Amniotic stem cell (primary cell): ENCODE measurements around the gene GALNT18.

Experiments
- DNase-seq: peaks from one replicate; lab custom pipeline; 2025; lab: John Stamatoyannopoulos, UW

The GALNT18 gene

GRCh38 chr11:11528986-11529385 lies 92.8 kb downstream of the GALNT18 start:
- DNase-seq, result no peak

- no peak for DNase-seq
Measured at GRCh38 chr11:11525283-11525682, 96.5 kb downstream of the GALNT18 start.

- DNase-seq, result no peak
Measured at GRCh38 chr11:11524436-11525061, 97.3 kb downstream of the GALNT18 start.

GRCh38 chr11:11522591-11522990 lies 99.2 kb downstream of the GALNT18 start:
- no peak for DNase-seq

DNA sequence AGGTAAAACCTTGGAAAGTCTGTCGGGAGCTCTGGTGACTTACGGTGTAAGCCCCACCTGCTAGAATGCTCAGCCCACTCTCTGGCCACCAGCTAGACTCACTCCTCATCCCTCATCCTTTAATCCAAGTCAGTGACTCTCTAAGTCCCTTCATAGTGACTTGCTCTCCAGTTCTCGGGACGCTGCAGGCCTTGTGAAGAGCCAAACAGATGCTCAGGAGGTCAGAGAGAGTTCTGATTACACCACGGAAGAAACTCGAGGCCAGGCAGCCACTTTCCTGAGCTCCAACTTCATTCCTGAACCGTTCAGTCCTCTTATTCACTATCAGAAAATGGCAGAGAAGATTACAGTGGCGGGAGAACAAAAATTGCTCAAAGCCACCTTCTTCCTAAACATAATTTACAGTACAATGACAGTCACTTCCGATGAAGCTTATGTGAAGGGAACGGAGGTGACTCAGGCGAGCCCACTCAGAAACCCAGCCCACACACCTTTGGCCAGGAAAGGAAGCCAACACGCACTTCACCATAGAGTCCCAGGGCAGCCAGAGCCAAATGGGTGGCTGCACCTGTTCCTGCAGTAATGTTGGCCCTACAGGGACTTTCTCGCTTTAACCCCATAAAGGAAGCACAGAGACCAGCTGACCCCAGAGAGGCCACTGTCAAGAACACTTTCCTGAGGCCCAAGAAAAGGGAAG lies 100.4 kb downstream of the GALNT18 start:
- no peak for DNase-seq

- no peak for DNase-seq
Measured at GRCh38 chr11:11520231-11521015, 101.4 kb downstream of the GALNT18 start.

DNA sequence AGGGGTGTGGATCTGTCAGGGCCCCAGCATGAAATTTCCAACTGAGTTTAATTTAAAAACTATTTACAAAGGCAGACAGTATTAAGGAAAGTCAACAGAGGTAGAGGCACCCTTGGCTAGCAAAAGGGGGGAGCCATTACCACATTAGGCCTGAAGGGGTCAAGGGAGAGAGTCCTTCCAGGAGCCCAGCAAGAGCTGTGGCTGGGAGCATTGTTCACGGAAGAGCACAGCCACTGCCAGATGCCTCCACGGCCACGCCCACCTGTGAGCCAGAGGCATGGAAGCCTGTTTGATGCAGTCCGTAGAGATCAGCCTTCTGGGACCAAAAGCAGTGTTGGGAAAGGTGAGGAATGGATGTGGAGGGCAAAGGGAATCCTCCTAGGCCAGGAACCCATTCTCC lies 102.6 kb downstream of the GALNT18 start:
- DNase-seq, result no peak

- DNase-seq, result no peak
Measured at GRCh38 chr11:11514246-11514645, 107.6 kb downstream of the GALNT18 start.

- no peak for DNase-seq
Measured at GRCh38 chr11:11513422-11513821, 108.4 kb downstream of the GALNT18 start.

DNA sequence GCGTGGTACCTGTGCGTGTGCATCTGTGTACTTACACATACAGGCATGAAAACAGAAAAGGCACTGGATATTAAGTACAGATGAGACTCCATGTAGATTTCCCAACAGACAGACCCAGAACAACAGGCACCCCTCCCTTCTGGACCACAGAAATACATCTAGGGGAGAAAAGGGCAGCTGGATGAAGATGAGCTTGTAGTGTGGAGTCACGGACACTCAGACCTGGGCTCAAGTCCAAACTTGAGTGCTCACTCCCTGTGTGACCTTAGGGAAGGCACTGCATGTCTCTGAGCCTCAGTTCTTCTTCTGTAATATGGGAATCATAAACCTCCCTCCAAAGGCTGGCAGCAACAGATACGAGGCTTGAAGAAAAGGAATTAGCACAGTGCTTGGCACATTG lies 108.9 kb downstream of the GALNT18 start:
- no peak for DNase-seq

GRCh38 chr11:11512502-11512901 lies 109.3 kb downstream of the GALNT18 start:
- DNase-seq, result no peak

DNA sequence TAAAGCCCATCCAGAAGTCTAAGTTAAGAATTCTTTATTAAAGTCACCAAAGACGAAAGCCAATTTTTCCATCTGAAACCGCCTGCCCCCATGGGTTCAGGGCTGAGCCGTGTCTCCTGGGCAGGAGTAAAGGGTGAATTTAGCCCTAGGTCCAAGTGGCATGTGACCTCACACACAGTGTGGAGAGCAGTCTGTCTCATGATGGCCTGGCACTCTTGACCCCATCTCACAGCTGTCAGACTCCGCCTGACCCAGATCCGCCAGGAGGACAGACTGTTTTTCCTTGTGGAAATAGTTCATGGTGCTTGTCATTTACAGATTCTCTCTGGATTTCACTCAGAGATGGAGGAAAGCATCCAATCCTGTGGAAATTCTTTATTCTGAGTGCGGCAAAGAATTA lies 109.7 kb downstream of the GALNT18 start:
- no peak for DNase-seq

- no peak for DNase-seq
Measured at GRCh38 chr11:11510939-11511338, 110.9 kb downstream of the GALNT18 start.

DNA sequence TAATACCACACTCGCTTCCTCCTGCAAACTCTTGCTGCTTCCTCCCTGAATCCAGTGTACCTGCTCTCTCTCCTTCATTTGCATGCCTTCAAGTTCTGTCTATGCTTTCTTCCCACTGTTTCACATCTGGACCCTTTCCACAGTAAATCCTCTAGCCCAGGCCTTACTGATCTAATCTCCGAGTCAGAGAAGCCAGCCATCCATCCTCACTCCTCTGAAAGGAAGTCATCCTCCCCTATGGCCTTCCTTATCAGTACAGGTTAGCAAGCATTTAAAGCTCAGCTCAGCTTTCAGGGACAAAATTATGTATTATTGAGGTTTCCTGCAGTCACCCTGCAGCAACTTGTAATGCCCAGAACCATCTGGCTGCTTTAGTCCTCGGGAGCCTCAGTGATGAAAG lies 116.1 kb downstream of the GALNT18 start:
- DNase-seq, result no peak

GRCh38 chr11:11505190-11505589 lies 116.6 kb downstream of the GALNT18 start:
- no peak for DNase-seq

DNA sequence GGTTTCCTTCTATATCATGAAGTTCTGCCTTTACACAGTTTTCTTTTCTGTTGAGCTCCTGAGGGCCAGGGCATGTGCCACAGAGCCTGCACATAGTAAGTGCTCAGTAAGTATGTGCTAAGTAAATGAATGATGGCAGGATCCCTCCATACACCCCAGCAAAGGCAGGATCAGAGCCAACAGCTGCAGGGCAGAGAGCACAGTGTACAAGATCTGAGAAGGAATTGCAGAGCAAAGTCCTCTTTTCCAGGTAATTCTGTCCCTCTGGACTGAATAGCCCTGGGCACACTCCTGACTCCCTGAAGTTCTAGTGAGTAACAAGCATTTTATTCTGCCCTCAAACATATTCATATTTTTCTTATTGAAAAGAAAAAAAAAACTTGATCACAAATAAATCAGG lies 117.7 kb downstream of the GALNT18 start:
- no peak for DNase-seq

DNA sequence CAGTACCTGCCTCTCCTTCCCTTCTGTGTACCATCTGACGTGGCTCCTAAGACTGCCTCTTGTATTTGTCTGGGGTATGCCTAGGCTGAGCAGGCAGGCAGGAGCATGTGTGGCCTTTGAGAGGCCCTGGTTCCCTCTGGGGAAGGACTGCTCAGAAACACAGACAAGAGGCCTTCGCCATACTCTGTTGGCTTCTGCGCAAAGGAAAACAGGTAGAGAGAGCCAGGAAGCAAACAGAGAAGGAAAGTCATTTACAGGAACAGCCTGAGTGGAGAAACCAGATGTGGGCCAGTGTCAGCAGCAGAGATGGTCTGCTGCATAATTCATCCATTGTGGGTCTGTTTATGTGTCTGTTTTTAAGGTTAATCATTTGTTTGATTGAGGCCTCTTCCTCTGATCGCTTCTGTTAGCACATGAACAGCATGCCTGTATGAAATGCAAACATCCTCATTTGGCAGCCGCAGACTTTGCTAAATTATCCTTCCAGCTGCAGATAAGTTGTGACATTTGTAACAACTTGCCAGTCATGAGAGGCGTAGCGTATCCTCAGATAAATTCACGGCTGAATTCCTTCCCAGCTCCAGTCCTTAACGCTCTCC lies 119.4 kb downstream of the GALNT18 start:
- DNase-seq, result no peak

- DNase-seq, result no peak
Measured at GRCh38 chr11:11501546-11502262, 120.1 kb downstream of the GALNT18 start.

GRCh38 chr11:11500744-11501487 lies 120.9 kb downstream of the GALNT18 start:
- DNase-seq, result no peak

DNA sequence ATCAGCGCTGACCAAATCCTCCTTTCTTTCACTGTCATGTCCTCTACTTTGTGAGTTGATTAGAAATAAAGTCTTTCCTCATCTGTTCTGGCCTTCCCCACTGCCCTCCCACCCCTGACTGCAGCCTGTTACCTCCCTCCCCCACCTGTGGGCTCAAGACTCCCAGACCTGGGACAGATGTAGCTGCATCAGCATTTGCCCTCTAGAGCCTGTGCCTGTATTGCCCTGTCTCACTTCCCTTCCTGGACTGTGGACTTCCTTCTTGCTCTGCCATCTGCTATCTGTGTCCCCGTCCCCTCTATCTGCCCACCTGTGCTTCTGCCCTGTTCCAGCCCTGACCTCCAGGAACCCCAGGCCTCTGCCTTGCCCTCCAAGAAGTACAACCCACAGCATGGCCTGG lies 122.5 kb downstream of the GALNT18 start:
- no peak for DNase-seq

DNA sequence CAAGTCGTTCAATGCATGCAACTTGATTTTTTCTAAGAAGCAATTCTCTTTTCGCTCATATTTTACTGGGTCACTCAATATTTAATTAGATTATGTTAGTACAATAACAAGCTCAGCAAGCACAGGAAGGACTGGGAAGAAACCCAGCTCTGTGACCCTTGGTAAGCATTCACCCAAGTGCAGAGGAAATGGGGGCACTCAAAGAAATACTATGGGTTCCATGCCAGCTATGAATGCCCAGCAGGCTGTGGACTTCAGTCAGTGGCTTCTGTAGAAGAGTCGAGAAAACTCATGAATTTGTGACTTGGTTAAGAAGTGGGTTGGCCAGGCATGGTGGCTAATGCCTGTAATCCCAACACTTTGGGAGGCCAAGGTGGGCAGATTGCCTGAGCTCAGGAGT lies 123.6 kb downstream of the GALNT18 start:
- DNase-seq, result no peak
